Measurements from ENCODE around the gene CEP97.
A peak's percentile ranks its signal among the peaks of the same experiment; 100 is the strongest.
"Not testable (repeated sequence)": the region's sequence is repeated elsewhere in the genome, so short reads cannot be mapped to it uniquely, and the experiment has no call there.

CEP97 gene

DNA sequence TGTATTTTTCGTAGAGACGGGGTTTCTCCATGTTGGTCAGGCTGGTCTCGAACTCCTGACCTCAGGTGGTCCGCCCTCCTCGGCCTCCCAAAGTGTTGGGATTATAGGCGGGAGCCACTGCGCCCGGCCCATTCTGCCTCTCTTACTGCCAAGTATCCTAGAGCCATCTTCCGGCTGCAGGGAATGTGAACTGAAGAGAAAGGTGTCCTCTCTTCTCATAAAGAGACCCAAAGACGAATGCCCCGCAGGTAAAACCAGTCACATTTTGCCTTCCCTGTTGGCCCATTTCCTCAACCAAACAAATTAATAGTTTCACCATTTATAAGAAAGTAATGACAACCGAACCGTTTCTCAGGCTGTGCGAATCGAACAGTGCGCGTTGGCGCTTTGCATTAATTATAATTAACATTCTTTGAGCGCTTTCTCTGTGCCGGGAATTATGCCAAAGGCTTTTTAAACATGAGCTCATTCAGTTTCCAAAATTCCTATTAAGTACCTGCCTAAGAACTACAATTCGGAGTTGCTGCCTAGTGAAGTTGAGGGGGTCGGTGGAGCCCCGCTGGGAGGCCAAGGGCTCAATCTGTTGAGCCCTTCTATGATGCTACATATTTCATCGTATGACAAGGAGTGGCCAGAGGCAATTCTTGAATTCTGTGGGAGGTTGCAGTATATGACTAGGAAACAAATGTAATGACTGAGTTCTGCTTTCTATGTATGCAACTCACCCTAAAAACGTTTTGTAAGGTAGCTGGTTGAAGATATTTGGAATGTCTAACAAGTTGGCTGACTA, 37.1 kb upstream of the CEP97 start:
- peak overlapping the region; percentile 63 to 98 for H3K4me3 ChIP-seq (ENCODE audit: low read length in 2 of 2)
- H3K36me3 ChIP-seq (ENCODE audit: control insufficient read depth in 2 of 2, insufficient read depth in 2 of 2, low read length in 2 of 2), result peaks cover 6 to 11% of the 10 kb centered on the region in 2 donors
- H3K27me3 ChIP-seq (ENCODE audit: control insufficient read depth in 1 of 2, insufficient read depth in 2 of 2, low read length in 2 of 2), result no peaks in the 10 kb centered on the region
- H3K9me3 ChIP-seq (ENCODE audit: control insufficient read depth in 2 of 2, low read length in 2 of 2), result no peaks in the 10 kb centered on the region
- peak overlapping the region; percentile 96 to 100 for H3K9ac ChIP-seq (ENCODE audit: low read length in 2 of 2)
- H3K4me1 ChIP-seq (ENCODE audit: control insufficient read depth, insufficient read depth, low read length), result peaks cover 23% of the 10 kb centered on the region
- H3K27ac ChIP-seq (ENCODE audit: low read length), result peak overlapping the region; percentile 96

- Histone ChIP-seq H3K27ac (ENCODE audit: low read length) (no peak overlapping the region), H3K4me1 (ENCODE audit: control insufficient read depth, insufficient read depth, low read length) (peaks cover 16% of the 10 kb centered on the region), H3K36me3 (ENCODE audit: control insufficient read depth in 2 of 2, insufficient read depth in 2 of 2, low read length in 2 of 2) (peaks cover 0 to 5% of the 10 kb centered on the region in 2 donors), H3K27me3 (ENCODE audit: control insufficient read depth in 1 of 2, insufficient read depth in 2 of 2, low read length in 2 of 2) (no peaks in the 10 kb centered on the region), H3K9ac (ENCODE audit: low read length in 2 of 2) (no peak overlapping the region), H3K9me3 (ENCODE audit: control insufficient read depth in 2 of 2, low read length in 2 of 2) (no peaks in the 10 kb centered on the region), H3K4me3 (ENCODE audit: low read length in 2 of 2) (no peak overlapping the region)
Observed at GRCh38 chr3:101689286-101689685, 35.1 kb upstream of the CEP97 start.

DNA sequence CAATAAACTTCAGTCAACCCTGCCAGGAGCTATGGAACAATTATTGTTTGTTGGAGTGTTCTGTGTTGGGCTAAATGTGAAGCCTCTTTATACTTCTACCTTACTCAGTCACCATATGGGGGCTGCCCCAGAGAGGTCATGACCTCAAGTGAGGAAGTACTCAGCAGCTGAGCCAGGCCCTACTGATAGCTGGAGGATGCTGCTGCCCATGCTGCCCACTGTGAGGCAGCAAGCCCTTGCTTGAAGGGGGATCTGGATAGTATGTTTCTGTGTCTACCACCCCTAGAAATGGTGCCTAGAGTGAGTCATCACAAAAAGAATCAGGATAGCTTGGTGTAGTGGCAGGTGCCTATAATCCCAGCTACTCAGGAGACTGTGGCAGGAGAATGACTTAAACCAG, 33.4 kb upstream of the CEP97 start:
- Histone ChIP-seq H3K27me3 (ENCODE audit: control insufficient read depth in 1 of 2, insufficient read depth in 2 of 2, low read length in 2 of 2) (no peaks in the 10 kb centered on the region), H3K4me3 (ENCODE audit: low read length in 2 of 2) (no peak overlapping the region), H3K27ac (ENCODE audit: low read length) (no peak overlapping the region), H3K9me3 (ENCODE audit: control insufficient read depth in 2 of 2, low read length in 2 of 2) (no peaks in the 10 kb centered on the region), H3K9ac (ENCODE audit: low read length in 2 of 2) (no peak overlapping the region), H3K4me1 (ENCODE audit: control insufficient read depth, insufficient read depth, low read length) (peaks cover 2% of the 10 kb centered on the region), H3K36me3 (ENCODE audit: control insufficient read depth in 2 of 2, insufficient read depth in 2 of 2, low read length in 2 of 2) (no peaks in the 10 kb centered on the region)

DNA sequence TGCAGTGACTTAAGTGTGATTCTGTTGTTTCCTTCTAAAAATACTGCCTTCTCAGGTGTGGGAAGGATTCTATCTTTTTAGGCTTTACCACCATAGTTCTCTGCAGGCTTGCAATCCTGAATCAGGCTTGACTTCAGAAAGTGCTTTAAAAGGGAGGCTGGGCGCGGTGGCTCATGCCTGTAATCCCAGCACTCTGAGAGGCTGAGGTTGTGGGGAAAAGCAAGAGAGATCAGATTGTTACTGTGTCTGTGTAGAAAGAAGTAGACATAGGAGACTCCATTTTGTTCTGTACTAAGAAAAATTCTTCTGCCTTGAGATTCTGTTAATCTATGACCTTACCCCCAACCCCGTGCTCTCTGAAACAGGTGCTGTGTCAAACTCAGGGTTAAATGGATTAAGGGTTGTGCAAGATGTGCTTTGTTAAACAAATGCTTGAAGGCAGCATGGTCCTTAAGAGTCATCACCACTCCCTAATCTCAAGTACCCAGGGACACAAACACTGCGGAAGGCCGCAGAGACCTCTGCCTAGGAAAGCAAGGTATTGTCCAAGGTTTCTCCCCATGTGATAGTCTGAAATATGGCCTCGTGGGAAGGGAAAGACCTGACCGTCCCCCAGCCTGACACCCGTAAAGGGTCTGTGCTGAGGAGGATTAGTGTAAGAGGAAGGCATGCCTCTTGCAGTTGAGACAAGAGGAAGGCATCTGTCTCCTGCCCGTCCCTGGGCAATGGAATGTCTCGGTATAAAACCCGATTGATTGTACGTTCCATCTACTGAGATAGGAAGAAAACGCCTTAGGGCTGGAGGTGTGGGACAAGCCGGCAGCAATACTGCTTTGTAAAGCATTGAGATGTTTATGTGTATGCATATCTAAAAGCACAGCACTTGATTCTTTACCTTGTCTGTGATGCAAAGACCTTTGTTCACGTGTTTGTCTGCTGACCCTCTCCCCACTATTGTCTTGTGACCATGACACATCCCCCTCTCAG, 32.4 kb upstream of the CEP97 start:
- H3K4me1 ChIP-seq (ENCODE audit: control insufficient read depth, insufficient read depth, low read length); H3K36me3 ChIP-seq (ENCODE audit: control insufficient read depth in 2 of 2, insufficient read depth in 2 of 2, low read length in 2 of 2); H3K9ac ChIP-seq (ENCODE audit: low read length in 2 of 2); H3K27ac ChIP-seq (ENCODE audit: low read length); H3K27me3 ChIP-seq (ENCODE audit: control insufficient read depth in 1 of 2, insufficient read depth in 2 of 2, low read length in 2 of 2); H3K4me3 ChIP-seq (ENCODE audit: low read length in 2 of 2); H3K9me3 ChIP-seq (ENCODE audit: control insufficient read depth in 2 of 2, low read length in 2 of 2): not testable (repeated sequence)

GRCh38 chr3:101693540-101693939, 30.9 kb upstream of the CEP97 start:
- H3K4me3 ChIP-seq (ENCODE audit: low read length in 2 of 2); H3K9ac ChIP-seq (ENCODE audit: low read length in 2 of 2); H3K27me3 ChIP-seq (ENCODE audit: control insufficient read depth in 1 of 2, insufficient read depth in 2 of 2, low read length in 2 of 2); H3K4me1 ChIP-seq (ENCODE audit: control insufficient read depth, insufficient read depth, low read length); H3K36me3 ChIP-seq (ENCODE audit: control insufficient read depth in 2 of 2, insufficient read depth in 2 of 2, low read length in 2 of 2); H3K27ac ChIP-seq (ENCODE audit: low read length); H3K9me3 ChIP-seq (ENCODE audit: control insufficient read depth in 2 of 2, low read length in 2 of 2): not testable (repeated sequence)

GRCh38 chr3:101694836-101695235, 29.6 kb upstream of the CEP97 start:
- not testable (repeated sequence) for H3K4me1 ChIP-seq (ENCODE audit: control insufficient read depth, insufficient read depth, low read length); H3K4me3 ChIP-seq (ENCODE audit: low read length in 2 of 2); H3K9me3 ChIP-seq (ENCODE audit: control insufficient read depth in 2 of 2, low read length in 2 of 2); H3K27ac ChIP-seq (ENCODE audit: low read length); H3K36me3 ChIP-seq (ENCODE audit: control insufficient read depth in 2 of 2, insufficient read depth in 2 of 2, low read length in 2 of 2); H3K27me3 ChIP-seq (ENCODE audit: control insufficient read depth in 1 of 2, insufficient read depth in 2 of 2, low read length in 2 of 2); H3K9ac ChIP-seq (ENCODE audit: low read length in 2 of 2)

- H3K9ac ChIP-seq (ENCODE audit: low read length in 2 of 2), result no peak overlapping the region
- H3K27ac ChIP-seq (ENCODE audit: low read length), result no peak overlapping the region
- no peaks in the 10 kb centered on the region for H3K36me3 ChIP-seq (ENCODE audit: control insufficient read depth in 2 of 2, insufficient read depth in 2 of 2, low read length in 2 of 2)
- no peaks in the 10 kb centered on the region for H3K9me3 ChIP-seq (ENCODE audit: control insufficient read depth in 2 of 2, low read length in 2 of 2)
- H3K4me1 ChIP-seq (ENCODE audit: control insufficient read depth, insufficient read depth, low read length), result no peaks in the 10 kb centered on the region
- H3K4me3 ChIP-seq (ENCODE audit: low read length in 2 of 2), result no peak overlapping the region
- no peaks in the 10 kb centered on the region for H3K27me3 ChIP-seq (ENCODE audit: control insufficient read depth in 1 of 2, insufficient read depth in 2 of 2, low read length in 2 of 2)
Observed at GRCh38 chr3:101695779-101696372, 28.5 kb upstream of the CEP97 start.

- Histone ChIP-seq H3K9me3 (ENCODE audit: control insufficient read depth in 2 of 2, low read length in 2 of 2) (no peaks in the 10 kb centered on the region), H3K27me3 (ENCODE audit: control insufficient read depth in 1 of 2, insufficient read depth in 2 of 2, low read length in 2 of 2) (no peaks in the 10 kb centered on the region), H3K4me3 (ENCODE audit: low read length in 2 of 2) (no peak overlapping the region), H3K9ac (ENCODE audit: low read length in 2 of 2) (no peak overlapping the region), H3K36me3 (ENCODE audit: control insufficient read depth in 2 of 2, insufficient read depth in 2 of 2, low read length in 2 of 2) (no peaks in the 10 kb centered on the region), H3K4me1 (ENCODE audit: control insufficient read depth, insufficient read depth, low read length) (no peaks in the 10 kb centered on the region), H3K27ac (ENCODE audit: low read length) (no peak overlapping the region)
Observed at GRCh38 chr3:101701696-101702634, 22.4 kb upstream of the CEP97 start.

DNA sequence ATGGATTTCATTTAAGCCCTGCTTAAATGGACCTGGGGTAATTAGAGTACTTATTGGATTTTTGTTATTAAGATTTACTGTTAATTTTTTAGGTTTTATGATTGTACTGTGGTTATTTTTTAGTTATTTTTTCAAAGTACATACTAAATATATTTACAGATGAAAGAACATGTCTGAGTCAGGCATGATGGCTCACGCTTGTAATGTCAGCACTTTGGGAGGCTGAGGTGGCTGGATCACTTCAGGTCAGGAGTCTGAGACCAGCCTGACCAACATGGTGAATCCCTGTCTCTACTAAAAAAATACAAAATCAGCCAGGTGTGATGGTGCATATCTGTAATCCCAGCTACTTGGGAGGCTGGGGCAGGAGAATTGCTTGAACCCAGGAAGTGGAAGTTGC, 21.7 kb upstream of the CEP97 start:
- no peaks in the 10 kb centered on the region for H3K9me3 ChIP-seq (ENCODE audit: control insufficient read depth in 2 of 2, low read length in 2 of 2)
- H3K4me3 ChIP-seq (ENCODE audit: low read length in 2 of 2), result no peak overlapping the region
- H3K27ac ChIP-seq (ENCODE audit: low read length), result no peak overlapping the region
- no peak overlapping the region for H3K9ac ChIP-seq (ENCODE audit: low read length in 2 of 2)
- no peaks in the 10 kb centered on the region for H3K36me3 ChIP-seq (ENCODE audit: control insufficient read depth in 2 of 2, insufficient read depth in 2 of 2, low read length in 2 of 2)
- H3K27me3 ChIP-seq (ENCODE audit: control insufficient read depth in 1 of 2, insufficient read depth in 2 of 2, low read length in 2 of 2), result no peaks in the 10 kb centered on the region
- H3K4me1 ChIP-seq (ENCODE audit: control insufficient read depth, insufficient read depth, low read length), result no peaks in the 10 kb centered on the region

GRCh38 chr3:101703169-101703568, 21.2 kb upstream of the CEP97 start:
- no peak overlapping the region for H3K27ac ChIP-seq (ENCODE audit: low read length)
- no peaks in the 10 kb centered on the region for H3K27me3 ChIP-seq (ENCODE audit: control insufficient read depth in 1 of 2, insufficient read depth in 2 of 2, low read length in 2 of 2)
- H3K9ac ChIP-seq (ENCODE audit: low read length in 2 of 2), result no peak overlapping the region
- H3K9me3 ChIP-seq (ENCODE audit: control insufficient read depth in 2 of 2, low read length in 2 of 2), result no peaks in the 10 kb centered on the region
- no peaks in the 10 kb centered on the region for H3K4me1 ChIP-seq (ENCODE audit: control insufficient read depth, insufficient read depth, low read length)
- H3K4me3 ChIP-seq (ENCODE audit: low read length in 2 of 2), result no peak overlapping the region
- H3K36me3 ChIP-seq (ENCODE audit: control insufficient read depth in 2 of 2, insufficient read depth in 2 of 2, low read length in 2 of 2), result no peaks in the 10 kb centered on the region

All from stomach smooth muscle (tissue), 2 donors.